Suprapubic skin (tissue), 4 donors: ENCODE results near the gene SLC7A11.

Experiments used
- CTCF ChIP-seq, 2 donors: fragments of 200-600 bp in 1 of 2; fragments of 450-650 bp in 1 of 2; sonication (generic) in 1 of 2; IDR thresholded peaks; one replicate each; pipeline ENCODE4 v1.5.1; 2016 to 2019; ENCODE audit warnings: antibody characterized with exemption in 2 of 2, mild to moderate bottlenecking in 1 of 2, moderate library complexity in 1 of 2
- EP300 ChIP-seq: sonication (generic); formaldehyde crosslinking; IDR thresholded peaks from one replicate; pipeline ENCODE4 v1.6.1; 2017; ENCODE audit warnings: antibody characterized with exemption
- POLR2A ChIP-seq, 2 donors: fragments of 450-650 bp; IDR thresholded peaks; one replicate each; pipeline ENCODE4 v1.6.1; 2017; ENCODE audit warnings: antibody characterized with exemption in 2 of 2, mild to moderate bottlenecking in 2 of 2, moderate library complexity in 2 of 2
- POLR2AphosphoS5 ChIP-seq, 3 donors: sonication (generic); formaldehyde crosslinking; IDR thresholded peaks; one replicate each; pipeline ENCODE4 v1.6.1; 2017; ENCODE audit warnings: antibody characterized with exemption in 3 of 3

- TF ChIP-seq POLR2A (IDR thresholded peaks at IDR 0.05) (no peak), CTCF (IDR thresholded peaks at IDR 0.05) (no peak), POLR2AphosphoS5 (IDR thresholded peaks at IDR 0.05) (no peak), EP300 (no peak)
Measured at GRCh38 chr4:138255917-138256597, 13.9 kb upstream of the SLC7A11 start.
